Thyroid gland (tissue), 4 donors: ENCODE data around the gene FAM120B. TPM values are rescaled to one million over a fixed set of nuclear protein-coding genes. Genes with fewer than 3 reads are reported as not detected.

Experiments
- DNase-seq, 2 donors: peaks; one replicate each; pipeline ENCODE4 v3.0.0-alpha.2; 2019
- H3K27ac ChIP-seq, 3 donors: fragments of 200-600 bp; sonication (generic); 1 replicate in 2 of 3; 2 replicates in 1 of 3; pipeline ENCODE4 v1.5.1; 2016 to 2019; ENCODE audit warnings: mild to moderate bottlenecking in 1 of 3, moderate library complexity in 1 of 3
- H3K27me3 ChIP-seq: fragments of 200-600 bp; sonication (generic); one replicate; pipeline ENCODE4 v1.5.1; 2019
- H3K36me3 ChIP-seq, 2 donors: fragments of 200-600 bp; sonication (generic); one replicate each; pipeline ENCODE4 v1.5.1; 2016 to 2019
- H3K4me1 ChIP-seq, 2 donors: fragments of 200-600 bp; sonication (generic); one replicate each; pipeline ENCODE4 v1.5.1; 2017 to 2019
- H3K4me3 ChIP-seq, 3 donors: fragments of 200-600 bp; sonication (generic); replicated peaks in 1 of 3; 1 replicate in 2 of 3; 2 replicates in 1 of 3; pipeline ENCODE4 v1.5.1; 2016; ENCODE audit warnings: mild to moderate bottlenecking in 1 of 3
- H3K9me3 ChIP-seq: fragments of 200-600 bp; sonication (generic); one replicate; pipeline ENCODE4 v1.5.1; 2017
- CTCF ChIP-seq, 6 experiments: fragments of 200-600 bp in 3 of 6; fragments of 450-650 bp in 3 of 6; sonication (generic) in 3 of 6; IDR thresholded peaks; one replicate each; pipeline ENCODE4 v1.5.1; 2016 to 2019; ENCODE audit warnings: antibody characterized with exemption in 6 of 6, mild to moderate bottlenecking in 2 of 6, inconsistent platforms in 1 of 6, moderate library complexity in 1 of 6
- POLR2A ChIP-seq, 2 donors: fragments of 450-650 bp; IDR thresholded peaks; one replicate each; pipeline ENCODE4 v1.6.1; 2017; ENCODE audit warnings: antibody characterized with exemption in 2 of 2, mild to moderate bottlenecking in 2 of 2, moderate library complexity in 1 of 2
- WGBS, 2 donors: methylation state at CpG; one replicate each; pipeline ENCODE4 v1.1.5; 2017; 5-methylcytosine and 5-hydroxymethylcytosine counted together
- intact Hi-C: fragments of 100-400 bp; cut with DNase I; formaldehyde crosslinking; loops from one replicate; pipeline ENCODE4 v1.15.1; 2023
- total RNA-seq, 4 donors: library from RNA; depleted of rRNA; stranded (reverse); fragments of >200 nt; gene quantifications; one replicate each; pipeline ENCODE4 v1.2.3, GENCODE V29; 2016

Gene FAM120B
- total RNA-seq, 4 donors from 2014 or later: 26.9 to 38.4 (median 27.7) TPM

DNA sequence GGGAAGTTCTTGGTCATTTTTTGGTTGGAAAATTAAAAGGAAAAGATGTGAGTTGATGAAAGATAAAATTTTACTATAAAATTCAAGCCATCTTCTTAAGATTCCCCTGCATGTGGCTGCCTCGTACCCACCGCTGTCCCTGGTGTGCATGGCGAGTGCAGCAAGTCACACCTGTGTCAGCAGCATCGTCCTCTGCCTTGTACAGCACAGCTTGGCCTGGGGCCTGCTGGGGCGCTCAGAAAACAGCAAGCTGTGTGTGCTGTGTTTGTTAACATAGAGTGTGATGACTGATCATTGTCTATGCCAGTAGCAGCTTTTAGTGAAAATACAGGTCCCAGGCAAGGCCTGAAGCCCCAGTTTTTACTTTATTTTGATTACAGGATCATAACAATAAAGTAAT is 56.7 kb downstream of the FAM120B start:
- WGBS, 2 donors: 92 to 99% methylated on average over 5 of the region's 5 CpGs

DNA sequence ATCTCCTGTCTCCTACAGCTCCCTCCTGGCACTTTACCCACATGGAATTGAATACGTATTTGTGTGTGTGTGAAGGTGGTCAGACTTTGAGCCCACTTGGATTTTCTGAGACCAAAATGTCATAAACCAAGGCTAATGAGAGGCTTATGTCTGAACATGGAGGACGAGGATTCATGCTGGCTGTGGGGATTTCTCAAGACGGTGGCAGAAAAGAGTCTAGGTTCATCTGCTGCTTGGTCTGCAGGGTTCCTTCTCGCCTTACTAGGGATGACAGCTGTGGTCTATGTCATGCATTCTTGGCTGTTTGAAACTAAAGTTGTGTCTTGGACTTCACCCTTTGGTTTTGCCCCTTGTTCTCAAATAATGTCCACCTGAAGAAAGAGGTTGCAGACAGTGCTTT is 58.6 kb downstream of the FAM120B start:
- H3K9me3 ChIP-seq: no peaks in the 10 kb centered on the region
- intact Hi-C loops: no loop called here
- H3K27me3 ChIP-seq: no peaks in the 10 kb centered on the region
- H3K4me3 ChIP-seq: no peak overlapping the region
- 98 to 100% methylated on average over 4 of the region's 4 CpGs for WGBS, 2 donors
- no peak overlapping the region for H3K27ac ChIP-seq
- TF ChIP-seq POLR2A (IDR thresholded peaks at IDR 0.05): no peak
- no peak for TF ChIP-seq CTCF (IDR thresholded peaks at IDR 0.05)
- H3K4me1 ChIP-seq: no peaks in the 10 kb centered on the region
- H3K36me3 ChIP-seq: peaks cover 0 to 8% of the 10 kb centered on the region in 2 donors
- DNase-seq: no peak

More for the DNA sequence above, 56.7 kb downstream of the FAM120B start:
- peaks cover 0 to 8% of the 10 kb centered on the region in 2 donors for H3K36me3 ChIP-seq
- no peak overlapping the region for H3K27ac ChIP-seq
- peaks cover 0 to 3% of the 10 kb centered on the region in 2 donors for H3K4me1 ChIP-seq
- H3K27me3 ChIP-seq: no peaks in the 10 kb centered on the region
- intact Hi-C loops: no loop called here
- no peak overlapping the region for H3K4me3 ChIP-seq
- no peak for DNase-seq
- TF ChIP-seq CTCF (IDR thresholded peaks at IDR 0.05) (no peak), POLR2A (IDR thresholded peaks at IDR 0.05) (no peak)
- no peaks in the 10 kb centered on the region for H3K9me3 ChIP-seq

- Histone ChIP-seq H3K27ac (no peak overlapping the region), H3K4me1 (no peaks in the 10 kb centered on the region), H3K36me3 (peaks cover 0 to 8% of the 10 kb centered on the region in 2 donors), H3K27me3 (no peaks in the 10 kb centered on the region), H3K9me3 (no peaks in the 10 kb centered on the region), H3K4me3 (no peak overlapping the region)
- TF ChIP-seq CTCF (IDR thresholded peaks at IDR 0.05): no peak
- TF ChIP-seq POLR2A (IDR thresholded peaks at IDR 0.05): no peak
- intact Hi-C loops: no loop called here
- DNase-seq: no peak
- 76 to 87% methylated on average over 6 to 7 of the region's 7 CpGs for WGBS, 2 donors
These were observed 59.0 kb downstream of the FAM120B start for GRCh38 chr6:170365593-170365992.

DNA sequence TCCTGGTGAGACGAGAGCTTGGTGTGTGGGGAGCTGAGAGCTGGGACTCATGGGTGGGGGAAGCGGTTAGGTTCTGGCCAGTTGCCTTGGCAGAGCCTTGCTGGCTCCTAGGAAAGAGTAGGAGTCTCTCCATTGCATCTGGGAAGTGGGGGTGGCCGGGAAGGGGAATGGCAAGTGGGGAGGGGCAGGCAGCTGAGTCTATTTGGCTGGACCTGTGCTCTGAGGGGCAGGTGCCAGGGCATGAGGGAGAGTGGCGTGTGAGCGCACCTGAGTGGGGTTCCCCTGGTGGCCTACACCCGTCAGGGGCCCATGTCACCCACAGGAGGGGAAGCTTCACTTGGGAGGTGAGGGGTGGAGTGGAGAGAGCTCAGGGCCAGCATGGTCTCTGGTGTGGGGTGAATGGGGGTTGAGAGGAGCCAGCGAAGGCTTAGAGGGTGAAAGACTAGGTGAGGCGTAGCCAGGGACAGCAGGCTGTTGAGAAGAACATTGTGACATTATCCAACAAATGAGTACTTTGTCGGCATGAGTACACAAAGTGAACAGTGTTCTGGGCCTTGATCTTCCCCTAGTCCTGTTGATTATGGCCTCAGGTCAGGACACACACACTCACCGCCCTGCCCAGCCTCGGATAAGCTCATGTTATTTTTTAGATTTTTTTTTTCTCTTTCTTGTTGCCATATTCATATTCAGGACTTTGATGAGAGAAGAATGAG is 59.8 kb downstream of the FAM120B start:
- Histone ChIP-seq H3K9me3 (no peaks in the 10 kb centered on the region), H3K4me3 (no peak overlapping the region), H3K27me3 (no peaks in the 10 kb centered on the region), H3K36me3 (peaks cover 0 to 8% of the 10 kb centered on the region in 2 donors), H3K4me1 (no peaks in the 10 kb centered on the region), H3K27ac (no peak overlapping the region)
- WGBS, 2 donors: 86 to 94% methylated on average over 11 of the region's 11 CpGs
- intact Hi-C loops: no loop called here
- TF ChIP-seq POLR2A (IDR thresholded peaks at IDR 0.05) (no peak), CTCF (IDR thresholded peaks at IDR 0.05) (no peak)
- no peak for DNase-seq

GRCh38 chr6:170367241-170367640 is 60.7 kb downstream of the FAM120B start:
- no peak for DNase-seq

More at GRCh38 chr6:170367241-170367640, 60.7 kb downstream of the FAM120B start:
- H3K27me3 ChIP-seq: no peaks in the 10 kb centered on the region
- H3K4me1 ChIP-seq: no peaks in the 10 kb centered on the region
- no peak overlapping the region for H3K4me3 ChIP-seq
- TF ChIP-seq POLR2A (IDR thresholded peaks at IDR 0.05): no peak
- no peak for TF ChIP-seq CTCF (IDR thresholded peaks at IDR 0.05)
- H3K9me3 ChIP-seq: no peaks in the 10 kb centered on the region
- intact Hi-C loops: no loop called here
- WGBS, 2 donors: 82 to 98% methylated on average over 10 of the region's 10 CpGs
- H3K27ac ChIP-seq: no peak overlapping the region
- peaks cover 0 to 8% of the 10 kb centered on the region in 2 donors for H3K36me3 ChIP-seq
